Gastrocnemius medialis (tissue), 4 donors: ENCODE measurements around the gene KRT4.

Experiments used
- POLR2A ChIP-seq, 2 donors: fragments of 450-650 bp; IDR thresholded peaks; one replicate each; pipeline ENCODE4 v1.6.1; 2017; ENCODE audit warnings: antibody characterized with exemption in 2 of 2, mild to moderate bottlenecking in 2 of 2, moderate library complexity in 2 of 2
- TF ChIP-seq, protein P1 (sequence below), 5 experiments: fragments of 450-650 bp in 3 of 5; fragments of 200-600 bp in 2 of 5; sonication (generic) in 2 of 5; IDR thresholded peaks in 4 of 5; conservative IDR thresholded peaks in 1 of 5; 1 replicate in 4 of 5; 2 replicates in 1 of 5; pipeline ENCODE4 v1.5.1; 2016 to 2019; ENCODE audit warnings: antibody characterized with exemption in 5 of 5, mild to moderate bottlenecking in 3 of 5, moderate library complexity in 3 of 5

DNA sequence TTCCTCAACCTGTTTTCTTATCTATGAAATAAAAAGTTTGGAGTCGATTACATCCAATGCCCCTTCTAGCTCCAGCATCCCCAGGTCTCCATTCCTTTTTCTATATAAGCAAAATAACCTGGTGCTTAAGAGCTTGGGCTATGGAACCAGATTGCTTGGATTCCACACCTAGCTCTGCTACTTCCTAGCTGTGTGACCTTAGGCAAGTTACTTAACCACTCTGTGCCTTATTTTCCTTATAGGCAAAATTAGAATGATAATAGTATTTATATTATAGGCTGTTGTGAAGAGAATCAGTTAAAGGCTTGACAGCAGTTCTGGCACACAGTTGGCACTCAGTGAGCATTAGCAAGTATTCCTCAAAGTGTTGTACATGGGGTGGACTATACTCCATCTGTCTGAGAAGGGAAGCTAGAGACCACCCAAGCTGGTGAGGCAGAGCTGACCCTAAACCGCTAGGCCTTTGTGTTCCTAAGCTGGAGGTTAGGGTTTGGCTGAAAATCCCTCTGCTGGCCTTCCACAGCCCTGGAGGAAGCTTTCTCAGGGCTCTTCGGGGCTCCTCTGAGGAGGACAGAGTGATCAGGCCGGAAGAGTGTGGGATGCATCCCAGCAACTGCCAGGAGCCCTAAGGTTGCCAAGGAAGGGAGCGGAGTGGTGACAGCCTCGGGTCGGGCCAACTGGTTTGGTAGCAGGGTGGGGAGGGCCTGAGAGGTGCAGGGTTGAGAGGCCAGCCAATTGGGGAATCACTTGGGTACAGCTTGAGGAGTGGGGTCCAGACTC, 6.0 kb upstream of the KRT4 start:
- TF ChIP-seq, protein P1, sequence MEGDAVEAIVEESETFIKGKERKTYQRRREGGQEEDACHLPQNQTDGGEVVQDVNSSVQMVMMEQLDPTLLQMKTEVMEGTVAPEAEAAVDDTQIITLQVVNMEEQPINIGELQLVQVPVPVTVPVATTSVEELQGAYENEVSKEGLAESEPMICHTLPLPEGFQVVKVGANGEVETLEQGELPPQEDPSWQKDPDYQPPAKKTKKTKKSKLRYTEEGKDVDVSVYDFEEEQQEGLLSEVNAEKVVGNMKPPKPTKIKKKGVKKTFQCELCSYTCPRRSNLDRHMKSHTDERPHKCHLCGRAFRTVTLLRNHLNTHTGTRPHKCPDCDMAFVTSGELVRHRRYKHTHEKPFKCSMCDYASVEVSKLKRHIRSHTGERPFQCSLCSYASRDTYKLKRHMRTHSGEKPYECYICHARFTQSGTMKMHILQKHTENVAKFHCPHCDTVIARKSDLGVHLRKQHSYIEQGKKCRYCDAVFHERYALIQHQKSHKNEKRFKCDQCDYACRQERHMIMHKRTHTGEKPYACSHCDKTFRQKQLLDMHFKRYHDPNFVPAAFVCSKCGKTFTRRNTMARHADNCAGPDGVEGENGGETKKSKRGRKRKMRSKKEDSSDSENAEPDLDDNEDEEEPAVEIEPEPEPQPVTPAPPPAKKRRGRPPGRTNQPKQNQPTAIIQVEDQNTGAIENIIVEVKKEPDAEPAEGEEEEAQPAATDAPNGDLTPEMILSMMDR (IDR thresholded peaks at IDR 0.05 in 4 of 5, conservative IDR thresholded peaks at IDR 0.05 in 1 of 5) = no peak
- TF ChIP-seq POLR2A (IDR thresholded peaks at IDR 0.05) = no peak
